GM12891 (cell line): ENCODE measurements around the gene COL12A1.

Experiments used
- PAX5 ChIP-seq: IDR thresholded peaks from 2 replicates; pipeline ENCODE4 v1.6.1; 2011; ENCODE audit warnings: low read length, moderate library complexity, mild to moderate bottlenecking; ENCODE audit not compliant: insufficient read depth, severe bottlenecking
- POLR2A ChIP-seq: IDR thresholded peaks from 2 replicates; pipeline ENCODE4 v1.6.1; 2011; ENCODE audit warnings: low read depth, low read length, control low read depth
- POLR2AphosphoS5 ChIP-seq: IDR thresholded peaks from 2 replicates; pipeline ENCODE4 v1.6.1; 2011; ENCODE audit warnings: low read depth, low read length, control low read depth
- POU2F2 ChIP-seq: IDR thresholded peaks from 2 replicates; pipeline ENCODE4 v1.6.1; 2011; ENCODE audit warnings: low read depth, mild to moderate bottlenecking, control low read depth, low read length, moderate library complexity
- SPI1 ChIP-seq: IDR thresholded peaks from 2 replicates; pipeline ENCODE4 v1.6.1; 2011; ENCODE audit warnings: low read depth, low read length, control low read depth
- TAF1 ChIP-seq: IDR thresholded peaks from 2 replicates; pipeline ENCODE4 v1.6.1; 2011; ENCODE audit warnings: low read depth, low read length, control low read depth

- no peak for TF ChIP-seq TAF1
- TF ChIP-seq POLR2AphosphoS5 = no peak
- TF ChIP-seq POLR2A = no peak
- TF ChIP-seq PAX5 = no peak
- no peak for TF ChIP-seq SPI1
- TF ChIP-seq POU2F2 = no peak
Measured at GRCh38 chr6:75114195-75114594, 91.7 kb downstream of the COL12A1 start.
